Loucy (cell line): Measurements from ENCODE around the gene RAC3.

Experiments used
- EZH2phosphoT487 ChIP-seq: fragments of 200-600 bp; IDR thresholded peaks from 2 replicates; pipeline ENCODE4 v1.6.1; 2018; ENCODE audit warnings: antibody characterized with exemption, mild to moderate bottlenecking, moderate library complexity, borderline replicate concordance
- TF ChIP-seq, protein P1 (sequence below): fragments of 200-600 bp; sonication (generic); conservative IDR thresholded peaks from 2 replicates; pipeline ENCODE4 v1.5.1; 2014; ENCODE audit warnings: mild to moderate bottlenecking, antibody characterized with exemption, low read length

DNA sequence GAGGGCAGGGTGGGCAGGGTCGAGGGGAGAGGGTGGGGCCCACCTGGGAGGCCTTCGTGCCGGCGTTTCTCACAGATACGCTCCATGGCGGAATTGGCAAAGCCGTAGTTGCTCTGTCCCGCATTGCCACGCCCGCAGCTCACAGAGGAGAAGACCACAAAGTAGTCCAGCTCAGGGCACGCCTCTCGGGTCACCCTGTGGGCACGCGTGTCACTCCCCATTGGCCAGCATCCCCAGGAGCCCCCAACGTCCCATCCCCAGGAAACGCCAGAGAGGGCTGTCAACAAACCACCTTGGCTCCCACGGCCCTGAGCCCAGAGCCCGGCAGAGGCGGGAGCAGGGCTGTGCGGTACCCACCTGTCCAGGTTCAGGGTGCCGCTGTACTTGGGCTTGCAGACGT is 50.5 kb downstream of the RAC3 start:
- TF ChIP-seq, protein P1, sequence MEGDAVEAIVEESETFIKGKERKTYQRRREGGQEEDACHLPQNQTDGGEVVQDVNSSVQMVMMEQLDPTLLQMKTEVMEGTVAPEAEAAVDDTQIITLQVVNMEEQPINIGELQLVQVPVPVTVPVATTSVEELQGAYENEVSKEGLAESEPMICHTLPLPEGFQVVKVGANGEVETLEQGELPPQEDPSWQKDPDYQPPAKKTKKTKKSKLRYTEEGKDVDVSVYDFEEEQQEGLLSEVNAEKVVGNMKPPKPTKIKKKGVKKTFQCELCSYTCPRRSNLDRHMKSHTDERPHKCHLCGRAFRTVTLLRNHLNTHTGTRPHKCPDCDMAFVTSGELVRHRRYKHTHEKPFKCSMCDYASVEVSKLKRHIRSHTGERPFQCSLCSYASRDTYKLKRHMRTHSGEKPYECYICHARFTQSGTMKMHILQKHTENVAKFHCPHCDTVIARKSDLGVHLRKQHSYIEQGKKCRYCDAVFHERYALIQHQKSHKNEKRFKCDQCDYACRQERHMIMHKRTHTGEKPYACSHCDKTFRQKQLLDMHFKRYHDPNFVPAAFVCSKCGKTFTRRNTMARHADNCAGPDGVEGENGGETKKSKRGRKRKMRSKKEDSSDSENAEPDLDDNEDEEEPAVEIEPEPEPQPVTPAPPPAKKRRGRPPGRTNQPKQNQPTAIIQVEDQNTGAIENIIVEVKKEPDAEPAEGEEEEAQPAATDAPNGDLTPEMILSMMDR = no peak
- TF ChIP-seq EZH2phosphoT487 = no peak
